Brain microvascular endothelial cell (primary cell): Measurements from ENCODE around the gene JMJD4.

ENCODE experiments used
- DNase-seq: peaks from one replicate; pipeline ENCODE4 v3.0.0-alpha.2; 2020
- H3K27ac ChIP-seq: fragments of 250-450 bp; sonication (Bioruptor Pico); 2 replicates; pipeline ENCODE4 v1.5.1; 2020; ENCODE audit warnings: mild to moderate bottlenecking, moderate library complexity
- H3K27me3 ChIP-seq: fragments of 250-450 bp; sonication (Bioruptor Pico); replicated peaks from 2 replicates; pipeline ENCODE4 v1.5.1; 2020; ENCODE audit warnings: mild to moderate bottlenecking
- H3K36me3 ChIP-seq: fragments of 250-450 bp; sonication (Bioruptor Pico); replicated peaks from 2 replicates; pipeline ENCODE4 v1.5.1; 2020; ENCODE audit warnings: mild to moderate bottlenecking
- H3K4me3 ChIP-seq: 2 replicates; pipeline ENCODE4 v1.5.1; 2011; ENCODE audit warnings: low read depth, mild to moderate bottlenecking, control low read depth, low read length, moderate library complexity
- in situ Hi-C: cut with HindIII; loops from 2 replicates; pipeline ENCODE4 v1.10.0; 2017; ENCODE audit warnings: low sequenced_read_pairs, low pct_ligation_motif_present
- TF ChIP-seq, protein P1 (sequence below): IDR thresholded peaks from 2 replicates; pipeline ENCODE4 v1.5.1; 2011; ENCODE audit warnings: low read depth, mild to moderate bottlenecking, moderate library complexity, low read length, control low read depth, inconsistent platforms; ENCODE audit errors: missing control alignments

JMJD4 gene

GRCh38 chr1:227770812-227771211 is 35.7 kb upstream of the JMJD4 start:
- H3K4me3 ChIP-seq, result no peak overlapping the region
- TF ChIP-seq, protein P1, sequence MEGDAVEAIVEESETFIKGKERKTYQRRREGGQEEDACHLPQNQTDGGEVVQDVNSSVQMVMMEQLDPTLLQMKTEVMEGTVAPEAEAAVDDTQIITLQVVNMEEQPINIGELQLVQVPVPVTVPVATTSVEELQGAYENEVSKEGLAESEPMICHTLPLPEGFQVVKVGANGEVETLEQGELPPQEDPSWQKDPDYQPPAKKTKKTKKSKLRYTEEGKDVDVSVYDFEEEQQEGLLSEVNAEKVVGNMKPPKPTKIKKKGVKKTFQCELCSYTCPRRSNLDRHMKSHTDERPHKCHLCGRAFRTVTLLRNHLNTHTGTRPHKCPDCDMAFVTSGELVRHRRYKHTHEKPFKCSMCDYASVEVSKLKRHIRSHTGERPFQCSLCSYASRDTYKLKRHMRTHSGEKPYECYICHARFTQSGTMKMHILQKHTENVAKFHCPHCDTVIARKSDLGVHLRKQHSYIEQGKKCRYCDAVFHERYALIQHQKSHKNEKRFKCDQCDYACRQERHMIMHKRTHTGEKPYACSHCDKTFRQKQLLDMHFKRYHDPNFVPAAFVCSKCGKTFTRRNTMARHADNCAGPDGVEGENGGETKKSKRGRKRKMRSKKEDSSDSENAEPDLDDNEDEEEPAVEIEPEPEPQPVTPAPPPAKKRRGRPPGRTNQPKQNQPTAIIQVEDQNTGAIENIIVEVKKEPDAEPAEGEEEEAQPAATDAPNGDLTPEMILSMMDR, result no peak
- no peak overlapping the region for H3K27ac ChIP-seq
- H3K36me3 ChIP-seq, result peaks cover 21% of the 10 kb centered on the region
- DNase-seq, result no peak
- in situ Hi-C loops, result no loop called here
- no peaks in the 10 kb centered on the region for H3K27me3 ChIP-seq

DNA sequence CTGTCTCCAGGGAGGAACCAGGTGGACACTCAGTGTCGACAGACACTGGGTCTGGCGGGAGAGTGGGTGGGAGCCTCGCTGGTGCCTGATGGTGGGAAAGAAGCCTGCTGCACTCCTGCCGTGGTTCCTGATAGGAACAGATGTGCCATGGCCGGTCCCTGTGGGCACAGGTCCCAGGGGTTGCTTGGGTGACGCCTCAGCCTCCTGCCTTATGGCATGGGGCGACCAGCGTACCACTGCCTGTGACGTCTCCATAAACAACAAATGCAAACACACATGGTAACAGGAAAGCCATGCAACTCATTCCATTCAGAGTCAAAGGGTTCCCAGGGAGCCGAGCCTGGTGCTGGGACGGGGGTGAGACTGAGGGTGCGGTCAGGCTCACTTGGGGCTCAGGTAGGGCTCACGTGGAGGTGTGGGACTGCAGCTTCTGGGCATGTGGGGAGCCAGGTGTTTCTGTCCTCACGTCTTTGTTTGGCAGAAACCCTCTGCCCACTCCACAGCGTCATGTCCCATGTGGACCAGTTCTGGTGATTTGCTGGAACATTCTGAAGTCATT is 34.9 kb upstream of the JMJD4 start:
- TF ChIP-seq, protein P1, result no peak
- no peaks in the 10 kb centered on the region for H3K27me3 ChIP-seq
- no peak overlapping the region for H3K27ac ChIP-seq
- no peak overlapping the region for H3K4me3 ChIP-seq
- H3K36me3 ChIP-seq, result peaks cover 24% of the 10 kb centered on the region
- in situ Hi-C loops, result no loop called here
- no peak for DNase-seq

- H3K36me3 ChIP-seq, result peaks cover 25% of the 10 kb centered on the region
- TF ChIP-seq, protein P1, result no peak
These were observed 34.2 kb upstream of the JMJD4 start for GRCh38 chr1:227769047-227769935.

GRCh38 chr1:227768640-227769039 is 33.5 kb upstream of the JMJD4 start:
- no peak overlapping the region for H3K27ac ChIP-seq
- no peak overlapping the region for H3K4me3 ChIP-seq
- no peak for DNase-seq
- H3K27me3 ChIP-seq, result no peaks in the 10 kb centered on the region
- peaks cover 25% of the 10 kb centered on the region for H3K36me3 ChIP-seq
- TF ChIP-seq, protein P1, result no peak
- in situ Hi-C loops, result no loop called here

More at GRCh38 chr1:227769047-227769935, 34.2 kb upstream of the JMJD4 start:
- Histone ChIP-seq H3K4me3 (no peak overlapping the region), H3K27ac (no peak overlapping the region), H3K27me3 (no peaks in the 10 kb centered on the region)
- no peak for DNase-seq
- in situ Hi-C loops, result no loop called here

DNA sequence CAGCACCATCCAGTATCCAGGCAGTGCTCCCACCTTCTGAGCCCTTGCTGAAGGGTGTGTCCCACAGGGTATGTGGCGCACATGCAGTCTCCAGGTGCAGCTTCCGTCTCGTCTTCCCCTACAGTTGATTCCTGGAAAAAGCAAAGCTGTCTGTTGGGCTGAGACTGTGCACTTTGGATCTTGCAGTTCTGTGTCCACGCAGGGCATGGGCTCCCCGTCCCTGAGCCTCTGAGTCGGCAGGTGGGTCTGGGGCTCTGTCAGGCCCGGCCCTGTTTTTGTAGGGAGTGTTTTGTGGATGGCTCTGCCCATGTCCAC is 33.0 kb upstream of the JMJD4 start:
- no peak overlapping the region for H3K27ac ChIP-seq
- peaks cover 28% of the 10 kb centered on the region for H3K36me3 ChIP-seq
- DNase-seq, result no peak
- H3K4me3 ChIP-seq, result no peak overlapping the region
- TF ChIP-seq, protein P1, result no peak
- in situ Hi-C loops, result no loop called here
- H3K27me3 ChIP-seq, result no peaks in the 10 kb centered on the region
